Upper lobe of left lung (tissue), 6 donors: ENCODE measurements around the gene FBXL7. TPM values are rescaled to one million over a fixed set of nuclear protein-coding genes. Genes with fewer than 3 reads are reported as not detected.
A peak's percentile ranks its signal among the peaks of the same experiment; 100 is the strongest.

ENCODE experiments used
- ATAC-seq, 2 donors: fragments of 200-7000 bp; cut with Tn5 transposase; one replicate each; pipeline ENCODE4 v1.9.1; 2022; ENCODE audit warnings: mild to moderate bottlenecking in 2 of 2, moderate library complexity in 2 of 2; ENCODE audit not compliant: low FRiP score in 2 of 2
- DNase-seq, 2 donors: peaks; one replicate each; pipeline ENCODE4 v3.0.0-alpha.2; 2019 to 2020
- H3K27ac ChIP-seq, 4 donors: fragments of 200-600 bp; sonication (generic); one replicate each; pipeline ENCODE4 v1.5.1; 2016 to 2019
- H3K27me3 ChIP-seq, 4 donors: fragments of 200-600 bp; sonication (generic); one replicate each; pipeline ENCODE4 v1.5.1; 2017 to 2019
- H3K36me3 ChIP-seq, 4 donors: fragments of 200-600 bp; sonication (generic); one replicate each; pipeline ENCODE4 v1.5.1; 2016 to 2019
- H3K4me1 ChIP-seq, 4 donors: fragments of 200-600 bp; sonication (generic); one replicate each; pipeline ENCODE4 v1.5.1; 2018 to 2019
- H3K4me3 ChIP-seq, 4 donors: fragments of 200-600 bp; sonication (generic); one replicate each; pipeline ENCODE4 v1.5.1; 2017 to 2019; ENCODE audit warnings: mild to moderate bottlenecking in 2 of 4, moderate library complexity in 1 of 4
- H3K9me3 ChIP-seq, 4 donors: fragments of 200-600 bp; sonication (generic); one replicate each; pipeline ENCODE4 v1.5.1; 2018 to 2019
- EP300 ChIP-seq, 4 donors: sonication (generic); formaldehyde crosslinking; IDR thresholded peaks; one replicate each; pipeline ENCODE4 v1.5.1; 2017; ENCODE audit warnings: antibody characterized with exemption in 4 of 4, control low read depth in 2 of 4
- POLR2A ChIP-seq, 4 donors: fragments of 450-650 bp; IDR thresholded peaks; one replicate each; pipeline ENCODE4 v1.5.1; 2016 to 2017; ENCODE audit warnings: antibody characterized with exemption in 4 of 4, mild to moderate bottlenecking in 2 of 4
- POLR2AphosphoS5 ChIP-seq, 2 donors: sonication (generic); formaldehyde crosslinking; IDR thresholded peaks; one replicate each; pipeline ENCODE4 v1.5.1; 2017; ENCODE audit warnings: antibody characterized with exemption in 2 of 2
- WGBS, 2 donors: methylation state at CpG; one replicate each; pipeline ENCODE4 v1.1.5; 2017 to 2018; 5-methylcytosine and 5-hydroxymethylcytosine counted together
- total RNA-seq, 6 donors: library from RNA; depleted of rRNA in 4 of 6; stranded (reverse); fragments of >200 nt in 4 of 6; gene quantifications; one replicate each; pipeline versions ENCODE4 v1.1.0 to v1.2.1, GENCODE V29; 2016 to 2021
- TF ChIP-seq, protein P1 (sequence below), 6 experiments: fragments of 450-650 bp in 4 of 6; fragments of 200-600 bp in 2 of 6; sonication (generic) in 2 of 6; IDR thresholded peaks; one replicate each; pipeline ENCODE4 v1.5.1; 2016 to 2019; ENCODE audit warnings: antibody characterized with exemption in 6 of 6
- donor health status: DM: no; HTN: no; CAD: no; lungs with moderate emphysema.
- donor health status: DM: no; HTN: yes; CAD: no; lungs with severe emphysema.

The FBXL7 gene
- total RNA-seq, 6 donors from 2014 or later = 4.9 to 13.6 (median 6.9) TPM

- WGBS, 2 donors = 66 to 72% methylated on average over 3 of the region's 3 CpGs
- no peaks in the 10 kb centered on the region for H3K36me3 ChIP-seq
- DNase-seq (no peak), ATAC-seq (peak in 1 of 2 donors; percentile 50)
- H3K9me3 ChIP-seq = peaks cover 0 to 8% (median 8%) of the 10 kb centered on the region in 4 donors
- no peak overlapping the region for H3K27ac ChIP-seq
- TF ChIP-seq, protein P1, sequence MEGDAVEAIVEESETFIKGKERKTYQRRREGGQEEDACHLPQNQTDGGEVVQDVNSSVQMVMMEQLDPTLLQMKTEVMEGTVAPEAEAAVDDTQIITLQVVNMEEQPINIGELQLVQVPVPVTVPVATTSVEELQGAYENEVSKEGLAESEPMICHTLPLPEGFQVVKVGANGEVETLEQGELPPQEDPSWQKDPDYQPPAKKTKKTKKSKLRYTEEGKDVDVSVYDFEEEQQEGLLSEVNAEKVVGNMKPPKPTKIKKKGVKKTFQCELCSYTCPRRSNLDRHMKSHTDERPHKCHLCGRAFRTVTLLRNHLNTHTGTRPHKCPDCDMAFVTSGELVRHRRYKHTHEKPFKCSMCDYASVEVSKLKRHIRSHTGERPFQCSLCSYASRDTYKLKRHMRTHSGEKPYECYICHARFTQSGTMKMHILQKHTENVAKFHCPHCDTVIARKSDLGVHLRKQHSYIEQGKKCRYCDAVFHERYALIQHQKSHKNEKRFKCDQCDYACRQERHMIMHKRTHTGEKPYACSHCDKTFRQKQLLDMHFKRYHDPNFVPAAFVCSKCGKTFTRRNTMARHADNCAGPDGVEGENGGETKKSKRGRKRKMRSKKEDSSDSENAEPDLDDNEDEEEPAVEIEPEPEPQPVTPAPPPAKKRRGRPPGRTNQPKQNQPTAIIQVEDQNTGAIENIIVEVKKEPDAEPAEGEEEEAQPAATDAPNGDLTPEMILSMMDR (IDR thresholded peaks at IDR 0.05) = no peak
- no peak for TF ChIP-seq POLR2AphosphoS5 (IDR thresholded peaks at IDR 0.05)
- no peak for TF ChIP-seq POLR2A (IDR thresholded peaks at IDR 0.05)
- TF ChIP-seq EP300 (IDR thresholded peaks at IDR 0.05) = no peak
- H3K27me3 ChIP-seq = no peaks in the 10 kb centered on the region
- no peak overlapping the region for H3K4me3 ChIP-seq
- peaks cover 0 to 4% (median 0%) of the 10 kb centered on the region in 4 donors for H3K4me1 ChIP-seq
These were observed 307.3 kb downstream of the FBXL7 start for GRCh38 chr5:15807248-15807647.

GRCh38 chr5:15807871-15808270 is 307.9 kb downstream of the FBXL7 start:
- H3K4me3 ChIP-seq = no peak overlapping the region
- ATAC-seq = peak in 1 of 2 donors; percentile 61
- no peaks in the 10 kb centered on the region for H3K27me3 ChIP-seq
- 81 to 94% methylated on average over 5 of the region's 5 CpGs for WGBS, 2 donors
- peaks cover 0 to 8% (median 8%) of the 10 kb centered on the region in 4 donors for H3K9me3 ChIP-seq
- no peak for DNase-seq
- TF ChIP-seq POLR2A (IDR thresholded peaks at IDR 0.05) = no peak
- no peak for TF ChIP-seq POLR2AphosphoS5 (IDR thresholded peaks at IDR 0.05)
- TF ChIP-seq, protein P1 (IDR thresholded peaks at IDR 0.05) = no peak
- TF ChIP-seq EP300 (IDR thresholded peaks at IDR 0.05) = no peak
- H3K4me1 ChIP-seq = peaks cover 0 to 4% (median 0%) of the 10 kb centered on the region in 4 donors
- no peaks in the 10 kb centered on the region for H3K36me3 ChIP-seq
- H3K27ac ChIP-seq = no peak overlapping the region

GRCh38 chr5:15808577-15808976 is 308.6 kb downstream of the FBXL7 start:
- Histone ChIP-seq H3K4me3 (no peak overlapping the region), H3K9me3 (peaks cover 0 to 8% (median 8%) of the 10 kb centered on the region in 4 donors), H3K4me1 (peaks cover 0 to 4% (median 0%) of the 10 kb centered on the region in 4 donors), H3K27me3 (no peaks in the 10 kb centered on the region), H3K27ac (no peak overlapping the region), H3K36me3 (no peaks in the 10 kb centered on the region)
- TF ChIP-seq POLR2AphosphoS5 (IDR thresholded peaks at IDR 0.05) = no peak
- TF ChIP-seq, protein P1 (IDR thresholded peaks at IDR 0.05) = no peak
- TF ChIP-seq EP300 (IDR thresholded peaks at IDR 0.05) = no peak
- TF ChIP-seq POLR2A (IDR thresholded peaks at IDR 0.05) = no peak
- DNase-seq (no peak), ATAC-seq (no peak)
- WGBS, 2 donors = 74 to 75% methylated on average over 3 of the region's 3 CpGs

GRCh38 chr5:15819617-15820016 is 319.6 kb downstream of the FBXL7 start:
- Histone ChIP-seq H3K27ac (no peak overlapping the region), H3K36me3 (no peaks in the 10 kb centered on the region), H3K4me1 (peaks cover 0 to 4% (median 0%) of the 10 kb centered on the region in 4 donors), H3K27me3 (no peaks in the 10 kb centered on the region), H3K9me3 (no peaks in the 10 kb centered on the region), H3K4me3 (no peak overlapping the region)
- 86 to 90% methylated on average over 5 of the region's 5 CpGs for WGBS, 2 donors
- no peak for TF ChIP-seq EP300 (IDR thresholded peaks at IDR 0.05)
- DNase-seq (no peak), ATAC-seq (no peak)

- Histone ChIP-seq H3K4me3 (no peak overlapping the region), H3K36me3 (no peaks in the 10 kb centered on the region), H3K27ac (no peak overlapping the region), H3K4me1 (peaks cover 0 to 4% (median 0%) of the 10 kb centered on the region in 4 donors), H3K27me3 (no peaks in the 10 kb centered on the region), H3K9me3 (no peaks in the 10 kb centered on the region)
- DNase-seq (no peak), ATAC-seq (no peak)
- no peak for TF ChIP-seq POLR2A (IDR thresholded peaks at IDR 0.05)
These were observed 321.5 kb downstream of the FBXL7 start for GRCh38 chr5:15821506-15821905.

- H3K27me3 ChIP-seq = no peaks in the 10 kb centered on the region
- H3K4me1 ChIP-seq = peaks cover 0 to 4% (median 0%) of the 10 kb centered on the region in 4 donors
- TF ChIP-seq, protein P1 (IDR thresholded peaks at IDR 0.05) = no peak
- TF ChIP-seq POLR2AphosphoS5 (IDR thresholded peaks at IDR 0.05) = no peak
- TF ChIP-seq POLR2A (IDR thresholded peaks at IDR 0.05) = no peak
- TF ChIP-seq EP300 (IDR thresholded peaks at IDR 0.05) = no peak
- H3K4me3 ChIP-seq = no peak overlapping the region
- H3K9me3 ChIP-seq = no peaks in the 10 kb centered on the region
- H3K27ac ChIP-seq = no peak overlapping the region
- ATAC-seq (peak in 1 of 2 donors; percentile 47), DNase-seq (no peak)
- no peaks in the 10 kb centered on the region for H3K36me3 ChIP-seq
- WGBS, 2 donors = 94 to 100% methylated on average over 1 to 2 of the region's 2 CpGs
These were observed 323.4 kb downstream of the FBXL7 start for GRCh38 chr5:15823398-15823797.
